NCI-H128 (cell line): ENCODE data around the gene C6orf136.

ENCODE experiments used
- DNase-seq: peaks from one replicate; lab custom pipeline; 2025; ENCODE audit not compliant: unreplicated experiment; lab: John Stamatoyannopoulos, UW

C6orf136 gene

GRCh38 chr6:30686009-30686907 is 39.3 kb downstream of the C6orf136 start, which contains the start of gene PPP1R18:
TSS of gene PPP1R18 (minus strand) at chr6:30686645. CDS start at chr6:30686018, 627 bp downstream.
- DNase-seq, result no peak

DNA sequence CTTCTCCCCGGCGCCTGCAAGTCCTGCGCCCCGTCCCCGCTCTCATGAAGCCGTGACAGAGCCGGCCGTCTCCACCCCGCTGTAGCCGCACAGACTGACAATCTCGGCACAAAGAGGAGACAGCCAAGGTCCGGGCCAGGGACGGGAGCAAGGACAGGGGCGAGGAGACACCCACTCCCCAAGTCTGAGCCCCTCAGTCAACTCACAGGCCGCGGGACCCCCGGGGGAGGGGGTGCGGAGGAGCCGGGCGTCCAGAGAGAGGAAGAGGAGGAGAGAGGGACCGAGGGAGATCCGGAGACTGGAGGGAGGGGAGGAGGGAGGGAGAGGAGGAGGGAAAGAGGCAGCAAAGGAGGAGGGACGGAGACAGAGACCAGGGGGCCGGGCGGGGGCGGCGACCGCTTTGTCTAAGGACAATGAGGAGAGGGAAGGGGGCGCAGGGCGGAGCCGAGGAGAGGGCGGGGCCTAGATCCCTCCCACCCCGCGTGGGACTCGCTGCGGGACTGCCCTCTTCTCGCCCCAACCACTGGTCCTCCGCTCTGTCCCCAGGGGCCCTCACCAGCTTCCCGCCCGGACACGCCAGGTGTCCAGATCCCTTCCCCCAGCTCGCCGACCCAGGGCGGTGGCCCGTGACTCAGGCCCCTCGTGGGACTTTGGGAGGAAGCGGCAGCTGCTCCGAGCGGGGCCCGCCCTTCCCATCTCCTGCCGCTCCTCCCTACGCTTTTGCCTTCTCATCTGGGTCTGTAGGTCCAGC is 40.1 kb downstream of the C6orf136 start:
- DNase-seq, result peak; percentile 54

GRCh38 chr6:30687659-30688431 is 40.9 kb downstream of the C6orf136 start:
- DNase-seq, result no peak

DNA sequence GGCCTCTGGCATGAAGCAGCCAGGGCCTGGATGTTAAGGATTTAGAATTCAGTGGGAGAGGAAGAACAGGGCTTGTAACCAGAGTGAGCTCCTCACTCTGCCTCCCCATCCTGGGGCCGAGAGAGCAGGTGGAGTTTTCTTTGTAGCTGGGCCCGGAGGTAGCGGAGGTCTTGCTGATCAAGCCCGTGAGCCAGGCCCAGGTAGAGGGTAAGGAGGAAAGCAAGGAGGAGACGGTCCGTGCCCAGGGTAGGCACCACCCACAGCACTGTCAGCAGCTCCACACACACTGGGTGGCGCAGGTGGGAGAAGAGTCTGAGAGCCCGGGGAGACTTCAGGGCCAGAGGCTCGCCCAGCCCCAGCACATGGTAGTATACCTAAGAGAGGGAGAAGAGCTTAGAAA is 41.6 kb downstream of the C6orf136 start:
- no peak for DNase-seq

DNA sequence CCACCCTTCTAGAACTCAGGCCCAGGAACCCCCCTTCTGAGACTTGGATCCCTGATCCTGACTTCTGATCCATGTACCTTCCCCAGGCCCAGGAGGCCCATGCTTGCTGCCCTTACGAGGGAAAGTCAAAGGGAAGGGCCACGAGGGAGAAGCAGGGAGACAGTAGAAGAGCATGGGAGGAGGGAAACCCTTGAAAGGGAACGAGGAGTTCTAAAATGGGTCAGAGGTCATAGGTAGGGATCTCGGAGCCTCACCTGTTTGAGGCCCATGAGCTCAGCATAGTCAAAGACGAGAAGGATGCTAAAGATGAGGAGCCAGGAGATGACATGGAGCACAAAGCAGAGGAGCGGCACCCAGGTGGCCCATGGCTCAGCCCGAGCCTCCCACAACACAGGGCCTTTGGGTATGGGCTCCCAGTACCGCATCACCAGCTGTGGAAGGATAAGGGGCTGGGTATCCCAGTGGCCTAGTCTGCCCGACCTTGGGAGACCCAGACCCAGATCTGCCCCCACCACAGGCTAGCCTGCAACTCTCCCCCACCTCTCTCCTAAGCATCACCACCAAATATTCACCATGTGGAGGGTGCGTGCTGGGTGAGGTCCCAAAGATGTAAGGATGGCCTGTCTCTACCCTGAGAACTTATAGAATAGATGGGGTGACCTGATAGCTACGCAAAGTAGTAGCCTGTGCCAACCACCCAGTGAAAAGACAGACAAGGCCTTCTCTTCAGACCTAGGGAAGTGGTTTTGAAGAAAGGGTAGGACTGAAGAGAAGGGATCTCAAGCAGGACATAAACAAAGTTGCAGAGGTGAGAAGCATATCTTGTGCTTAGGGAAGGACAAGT is 42.3 kb downstream of the C6orf136 start:
- no peak for DNase-seq

GRCh38 chr6:30689985-30690384 is 43.1 kb downstream of the C6orf136 start:
- no peak for DNase-seq

DNA sequence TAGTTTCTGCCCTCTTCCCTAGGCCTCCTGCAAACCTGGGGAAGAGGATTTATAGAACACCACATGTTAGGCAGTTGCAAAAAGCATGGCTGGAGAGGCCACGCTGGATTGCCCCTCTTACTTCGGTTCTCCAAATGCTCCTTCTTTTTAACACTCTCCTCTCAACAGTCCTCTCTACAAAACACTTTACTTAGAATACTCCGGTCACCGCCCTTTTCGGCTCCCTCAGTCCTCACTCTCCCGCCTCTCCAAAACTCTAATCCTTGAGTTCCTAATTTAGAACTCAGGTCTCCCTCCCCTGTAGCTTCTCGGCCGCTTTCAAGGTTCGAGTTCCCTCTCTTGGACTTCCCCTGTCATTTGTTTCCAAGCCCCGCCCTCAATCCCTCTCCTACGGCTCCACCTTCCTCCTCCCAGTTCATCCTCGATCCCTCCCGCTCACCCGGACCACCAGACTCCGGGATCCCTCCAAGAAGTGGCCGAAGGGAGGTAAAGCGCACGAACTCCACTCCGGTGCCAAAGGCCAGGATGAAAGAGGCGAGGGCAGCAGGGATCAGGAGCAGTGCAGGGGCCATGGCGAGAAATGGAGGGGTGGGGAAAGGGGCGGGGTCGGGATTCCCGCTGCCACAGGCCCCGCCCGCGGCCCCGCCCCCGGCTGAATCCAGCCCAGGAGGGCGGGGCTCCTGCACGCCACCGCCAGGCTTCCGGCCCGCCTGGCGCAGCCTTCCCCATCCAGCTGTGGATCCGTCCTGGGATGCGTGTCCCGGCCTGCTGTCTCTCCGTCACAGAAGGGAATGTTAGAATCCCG is 43.7 kb downstream of the C6orf136 start, which contains the start of gene NRM:
NRM (minus strand) TSS at position 582 of the 805 bp plus-strand sequence; CDS start at position 572, 10 bp downstream.
- DNase-seq, result peak; percentile 28

DNA sequence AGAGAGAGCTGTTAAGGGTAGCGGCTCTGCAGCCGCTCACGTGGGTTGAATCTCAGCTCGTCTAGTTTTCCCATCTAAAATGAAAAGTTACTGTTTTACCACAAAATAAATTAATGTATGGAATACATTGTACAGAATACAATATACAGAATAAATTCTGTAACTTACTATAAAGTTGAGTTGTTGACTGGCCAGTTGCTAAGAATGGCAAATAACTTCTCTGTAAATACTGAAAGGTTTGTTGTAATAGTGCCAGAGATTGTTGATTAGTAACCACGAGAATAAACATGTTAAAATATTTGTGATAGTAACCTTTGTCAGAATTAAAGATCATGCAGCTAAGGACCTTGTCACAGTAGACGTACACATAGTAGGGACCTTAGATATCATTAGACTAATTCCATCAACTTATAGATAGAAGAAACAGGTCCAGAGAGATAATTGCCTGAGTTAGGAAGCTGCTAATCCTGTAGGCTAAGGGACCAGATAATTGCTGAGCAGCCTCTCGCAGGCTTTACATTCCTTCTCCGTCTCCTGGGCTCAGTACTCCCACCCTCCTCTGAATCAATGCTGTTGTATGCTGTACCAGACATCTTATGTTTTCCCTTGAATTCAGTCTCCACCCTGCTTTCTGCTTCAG is 44.4 kb downstream of the C6orf136 start:
- no peak for DNase-seq

DNA sequence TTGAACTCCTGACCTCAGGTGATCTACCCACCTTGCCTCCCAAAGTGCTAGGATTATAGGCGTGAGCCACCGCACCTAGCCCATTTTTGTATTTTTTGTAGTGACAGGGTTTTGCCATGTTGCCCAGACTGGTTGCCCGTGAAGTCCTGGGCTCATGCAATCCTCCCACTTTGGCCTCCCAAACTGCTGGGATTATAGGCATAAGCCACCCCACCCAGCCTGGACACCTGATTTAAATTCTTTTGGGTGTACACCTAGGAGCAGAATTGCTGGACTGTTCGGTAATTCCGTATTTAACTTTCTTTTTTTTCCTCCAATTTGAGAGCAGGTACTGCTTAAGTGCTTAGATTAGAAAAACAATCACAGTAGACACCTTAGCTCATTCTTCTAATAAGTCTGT is 49.5 kb downstream of the C6orf136 start:
- DNase-seq, result no peak

DNA sequence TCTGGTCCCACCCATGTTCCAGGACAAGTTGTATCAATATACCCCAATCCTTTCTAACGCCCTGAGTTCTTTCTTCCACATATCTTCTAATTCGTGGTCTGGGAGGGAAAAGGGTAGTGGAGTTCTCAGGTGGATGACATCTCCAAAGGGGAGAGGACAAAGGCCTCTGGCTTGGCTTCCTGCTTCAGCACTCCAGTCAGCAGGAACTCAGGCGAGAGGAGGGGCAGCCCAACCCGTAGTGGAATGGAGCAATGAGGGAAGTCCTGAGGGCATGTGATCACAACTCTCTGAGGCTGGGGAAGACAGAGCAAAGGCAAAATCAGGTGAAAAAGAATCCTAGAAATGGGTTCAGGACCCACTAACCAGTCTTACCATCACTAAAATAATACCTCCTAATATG is 53.4 kb downstream of the C6orf136 start:
- DNase-seq, result no peak
